Chondrocyte (in vitro differentiated cells): ENCODE data around the gene NRXN3. TPM values are rescaled to one million over a fixed set of nuclear protein-coding genes. Genes with fewer than 3 reads are reported as not detected.

Source experiments
- DNase-seq: peaks from one replicate; pipeline ENCODE4 v3.0.0; 2021; ENCODE audit warnings: mixed read lengths, low spot score
- H3K27ac Mint-ChIP-seq: one replicate; pipeline ENCODE4 v1.8.0; 2021; ENCODE audit warnings: mild to moderate bottlenecking, moderate library complexity, mixed read lengths; ENCODE audit not compliant: unreplicated experiment
- H3K27me3 Mint-ChIP-seq: 2 replicates; pipeline ENCODE4 v1.8.0; 2021; ENCODE audit warnings: low read depth, mixed read lengths
- H3K36me3 Mint-ChIP-seq: 2 replicates; pipeline ENCODE4 v1.8.0; 2021; ENCODE audit warnings: low read depth, mixed read lengths
- H3K4me1 Mint-ChIP-seq: 2 replicates; pipeline ENCODE4 v1.8.0; 2021; ENCODE audit warnings: low read depth, mild to moderate bottlenecking, mixed read lengths
- H3K4me3 Mint-ChIP-seq: one replicate; pipeline ENCODE4 v1.8.0; 2021; ENCODE audit warnings: mild to moderate bottlenecking, moderate library complexity, mixed read lengths; ENCODE audit not compliant: unreplicated experiment
- H3K9me3 Mint-ChIP-seq: 2 replicates; pipeline ENCODE4 v1.8.0; 2021; ENCODE audit warnings: low read depth, mixed read lengths
- CTCF ChIP-seq: fragments of 200-600 bp; sonication (generic); IDR thresholded peaks from 2 replicates; pipeline ENCODE4 v1.5.0; 2021; ENCODE audit warnings: antibody characterized with exemption, mild to moderate bottlenecking, moderate library complexity
- total RNA-seq: library from RNA; stranded (reverse); gene quantifications from 3 replicates; pipeline ENCODE4 v1.2.1, GENCODE V29; 2021

NRXN3 gene
- total RNA-seq, 1 donor from 2014 or later: 7.9 TPM

DNA sequence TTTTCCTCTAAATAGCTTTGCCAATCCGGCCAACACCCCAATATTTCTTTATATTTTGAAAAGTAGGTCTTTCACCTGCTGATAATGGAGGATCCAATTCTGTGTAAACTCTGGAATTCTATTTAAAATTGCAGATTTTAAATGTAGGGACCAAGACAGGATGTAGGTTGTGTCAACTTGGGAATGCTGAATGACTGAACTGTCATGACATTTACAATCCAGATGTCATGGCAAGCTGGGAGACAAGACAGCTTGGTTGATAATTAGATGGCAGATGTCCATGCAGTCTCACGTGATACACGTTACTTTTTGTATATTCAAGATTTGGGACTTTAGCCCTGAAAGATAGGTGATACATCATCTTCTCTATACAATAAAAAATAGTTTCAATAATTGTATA is 1564.0 kb downstream of the NRXN3 start:
- H3K4me1 Mint-ChIP-seq: peaks cover 24% of the 10 kb centered on the region
- H3K27me3 Mint-ChIP-seq: no peaks in the 10 kb centered on the region
- H3K36me3 Mint-ChIP-seq: peaks cover 13% of the 10 kb centered on the region
- DNase-seq: no peak
- no peak for TF ChIP-seq CTCF
- H3K27ac Mint-ChIP-seq: no peak overlapping the region
- no peak overlapping the region for H3K4me3 Mint-ChIP-seq
- peaks cover 29% of the 10 kb centered on the region for H3K9me3 Mint-ChIP-seq

DNA sequence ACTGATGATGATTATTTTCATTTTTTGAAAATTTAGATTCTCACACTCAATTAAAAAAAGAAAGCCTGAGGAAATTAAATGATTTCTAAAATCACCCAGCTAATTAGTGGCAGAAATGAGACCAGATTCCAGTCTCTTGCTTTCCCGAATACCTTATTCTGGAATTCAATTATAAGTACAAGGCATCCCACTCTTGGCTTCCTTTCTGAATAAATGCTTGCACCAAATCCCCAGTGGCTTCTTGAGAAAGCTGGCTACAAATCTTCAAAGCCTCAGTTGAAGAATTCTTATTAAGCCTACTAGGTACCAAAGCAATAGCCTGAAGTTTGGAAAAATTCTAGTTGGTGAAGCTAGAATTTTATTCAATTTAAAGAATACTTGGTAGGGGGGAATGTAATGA is 1564.5 kb downstream of the NRXN3 start:
- no peaks in the 10 kb centered on the region for H3K27me3 Mint-ChIP-seq
- H3K4me1 Mint-ChIP-seq: peaks cover 24% of the 10 kb centered on the region
- DNase-seq: no peak
- no peak overlapping the region for H3K4me3 Mint-ChIP-seq
- TF ChIP-seq CTCF: no peak
- H3K36me3 Mint-ChIP-seq: peaks cover 13% of the 10 kb centered on the region
- H3K27ac Mint-ChIP-seq: no peak overlapping the region
- peaks cover 29% of the 10 kb centered on the region for H3K9me3 Mint-ChIP-seq

DNA sequence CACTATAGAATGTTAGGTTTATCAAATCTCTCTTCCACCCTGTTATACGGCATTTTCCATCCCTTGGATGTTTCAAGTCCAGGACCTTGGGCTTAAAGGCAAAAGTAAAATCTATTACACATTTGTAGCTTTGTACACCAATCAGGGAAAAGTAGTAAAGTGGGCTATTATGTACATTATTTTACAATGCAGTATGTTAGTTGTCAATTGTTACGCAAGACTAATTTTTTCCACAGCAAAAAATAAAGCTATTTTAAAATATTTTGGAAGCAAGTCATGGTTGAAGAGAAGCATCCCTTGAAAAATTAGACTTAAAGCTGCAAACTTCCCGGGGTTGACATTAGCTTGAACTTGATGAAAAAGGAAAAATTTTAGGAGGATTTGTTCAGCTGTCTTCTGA is 1564.9 kb downstream of the NRXN3 start:
- Mint-ChIP-seq H3K4me1 (peaks cover 24% of the 10 kb centered on the region), H3K27me3 (no peaks in the 10 kb centered on the region), H3K36me3 (peaks cover 13% of the 10 kb centered on the region), H3K4me3 (no peak overlapping the region), H3K9me3 (peaks cover 29% of the 10 kb centered on the region), H3K27ac (no peak overlapping the region)
- no peak for DNase-seq
- TF ChIP-seq CTCF: no peak

DNA sequence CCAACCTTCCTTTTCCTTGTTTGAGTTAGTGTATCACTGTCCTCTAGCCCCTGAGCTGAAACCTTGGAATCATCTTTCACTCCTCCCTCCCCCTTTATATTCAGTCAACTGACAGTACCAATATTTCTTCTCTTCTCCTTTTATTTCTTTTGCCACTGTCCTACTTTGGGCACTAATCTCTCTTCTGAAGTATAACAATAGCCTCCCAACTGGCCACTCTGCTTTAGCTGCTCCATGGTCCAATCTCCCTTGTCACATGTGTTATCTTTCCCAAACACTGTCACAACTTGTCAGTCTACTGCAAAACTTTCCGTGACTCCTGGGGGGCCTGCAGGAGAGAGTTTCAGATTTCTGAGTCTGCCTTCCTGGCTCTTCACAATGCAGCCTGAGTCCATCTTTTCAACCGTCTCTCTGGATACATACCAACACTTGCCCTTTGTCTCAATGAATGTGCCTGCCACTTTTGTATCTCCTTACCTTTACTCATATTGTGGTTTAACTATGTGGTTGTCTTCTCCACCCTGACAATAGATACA is 1570.0 kb downstream of the NRXN3 start:
- peaks cover 4% of the 10 kb centered on the region for H3K4me1 Mint-ChIP-seq
- DNase-seq: no peak
- H3K4me3 Mint-ChIP-seq: no peak overlapping the region
- H3K36me3 Mint-ChIP-seq: peaks cover 11% of the 10 kb centered on the region
- TF ChIP-seq CTCF: no peak
- peaks cover 26% of the 10 kb centered on the region for H3K9me3 Mint-ChIP-seq
- no peaks in the 10 kb centered on the region for H3K27me3 Mint-ChIP-seq
- no peak overlapping the region for H3K27ac Mint-ChIP-seq

DNA sequence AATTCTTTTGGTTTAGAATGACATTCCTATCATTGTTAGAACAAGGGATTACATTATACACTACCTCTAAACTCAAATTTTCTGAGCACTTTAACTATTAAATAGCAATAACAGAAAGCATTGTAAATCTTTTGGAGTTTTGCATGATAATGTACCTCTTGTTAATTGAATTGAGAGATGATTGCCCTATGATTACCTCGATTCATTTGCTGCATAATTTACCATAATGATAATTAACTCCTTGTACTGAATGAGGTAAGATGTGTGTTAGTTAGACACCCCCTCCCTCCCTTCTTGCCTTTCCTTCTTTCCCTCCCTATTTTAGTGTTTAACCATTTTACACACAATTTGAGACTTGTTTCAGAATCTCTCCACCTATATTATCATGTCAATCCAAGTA is 1572.0 kb downstream of the NRXN3 start:
- no peak overlapping the region for H3K27ac Mint-ChIP-seq
- no peak for TF ChIP-seq CTCF
- H3K9me3 Mint-ChIP-seq: peaks cover 11% of the 10 kb centered on the region
- DNase-seq: no peak
- no peaks in the 10 kb centered on the region for H3K27me3 Mint-ChIP-seq
- peaks cover 5% of the 10 kb centered on the region for H3K36me3 Mint-ChIP-seq
- no peak overlapping the region for H3K4me3 Mint-ChIP-seq
- H3K4me1 Mint-ChIP-seq: peaks cover 4% of the 10 kb centered on the region
